Type B pancreatic cell (in vitro differentiated cells): ENCODE results near the gene TMEM63A. TPM values are rescaled to one million over a fixed set of nuclear protein-coding genes. Genes with fewer than 3 reads are reported as not detected.
"Not testable (repeated sequence)": the region's sequence is repeated elsewhere in the genome, so short reads cannot be mapped to it uniquely, and the experiment has no call there.

Source experiments
- DNase-seq: peaks from one replicate; pipeline ENCODE4 v3.0.0; 2021; ENCODE audit warnings: mixed read lengths; ENCODE audit not compliant: unreplicated experiment; ENCODE audit errors: extremely low spot score
- H3K27ac Mint-ChIP-seq: 2 replicates; pipeline ENCODE4 v1.8.0; 2021; ENCODE audit warnings: mild to moderate bottlenecking, mixed read lengths
- H3K27me3 Mint-ChIP-seq: 2 replicates; pipeline ENCODE4 v1.8.0; 2021; ENCODE audit warnings: mixed read lengths
- H3K36me3 Mint-ChIP-seq: 2 replicates; pipeline ENCODE4 v1.8.0; 2021; ENCODE audit warnings: mixed read lengths
- H3K4me1 Mint-ChIP-seq: one replicate; pipeline ENCODE4 v1.8.0; 2021; ENCODE audit warnings: mixed read lengths; ENCODE audit not compliant: unreplicated experiment
- H3K4me3 Mint-ChIP-seq: 2 replicates; pipeline ENCODE4 v1.8.0; 2021; ENCODE audit warnings: mild to moderate bottlenecking, mixed read lengths
- H3K9me3 Mint-ChIP-seq: 2 replicates; pipeline ENCODE4 v1.8.0; 2021; ENCODE audit warnings: mixed read lengths
- CTCF ChIP-seq: fragments of 200-600 bp; sonication (generic); conservative IDR thresholded peaks from 2 replicates; pipeline ENCODE4 v1.5.0; 2021; ENCODE audit warnings: antibody characterized with exemption, mild to moderate bottlenecking
- total RNA-seq: library from RNA; stranded (reverse); gene quantifications from 2 replicates; pipeline ENCODE4 v1.2.1, GENCODE V29; 2021; ENCODE audit warnings: low replicate concordance

Gene TMEM63A
- total RNA-seq, 1 donor from 2014 or later, result 63.3 TPM

- TF ChIP-seq CTCF, result no peak
- no peak overlapping the region for H3K4me3 Mint-ChIP-seq
- no peak for DNase-seq
- H3K36me3 Mint-ChIP-seq, result peaks cover 6% of the 10 kb centered on the region
- H3K9me3 Mint-ChIP-seq, result no peaks in the 10 kb centered on the region
- H3K27ac Mint-ChIP-seq, result no peak overlapping the region
- no peaks in the 10 kb centered on the region for H3K27me3 Mint-ChIP-seq
- peaks cover 9% of the 10 kb centered on the region for H3K4me1 Mint-ChIP-seq
These were observed 39.3 kb downstream of the TMEM63A start for GRCh38 chr1:225842788-225843425.

GRCh38 chr1:225842074-225842473, 40.1 kb downstream of the TMEM63A start:
- Mint-ChIP-seq H3K36me3 (peaks cover 5% of the 10 kb centered on the region), H3K4me1 (peaks cover 8% of the 10 kb centered on the region), H3K27ac (no peak overlapping the region), H3K4me3 (no peak overlapping the region), H3K9me3 (no peaks in the 10 kb centered on the region), H3K27me3 (no peaks in the 10 kb centered on the region)
- DNase-seq, result no peak
- no peak for TF ChIP-seq CTCF

GRCh38 chr1:225840713-225841112, 41.5 kb downstream of the TMEM63A start:
- TF ChIP-seq CTCF, result no peak
- no peaks in the 10 kb centered on the region for H3K9me3 Mint-ChIP-seq
- no peak for DNase-seq
- H3K4me3 Mint-ChIP-seq, result no peak overlapping the region
- H3K27me3 Mint-ChIP-seq, result no peaks in the 10 kb centered on the region
- H3K4me1 Mint-ChIP-seq, result peaks cover 4% of the 10 kb centered on the region
- H3K27ac Mint-ChIP-seq, result no peak overlapping the region
- H3K36me3 Mint-ChIP-seq, result peaks cover 9% of the 10 kb centered on the region

- Mint-ChIP-seq H3K27me3 (no peaks in the 10 kb centered on the region), H3K9me3 (no peaks in the 10 kb centered on the region), H3K4me3 (no peak overlapping the region), H3K36me3 (peaks cover 9% of the 10 kb centered on the region), H3K4me1 (peaks cover 1% of the 10 kb centered on the region), H3K27ac (no peak overlapping the region)
- DNase-seq, result no peak
- TF ChIP-seq CTCF, result no peak
These were observed 42.0 kb downstream of the TMEM63A start for GRCh38 chr1:225840223-225840610.

- Mint-ChIP-seq H3K4me1 (no peaks in the 10 kb centered on the region), H3K27ac (no peak overlapping the region), H3K36me3 (peaks cover 9% of the 10 kb centered on the region), H3K4me3 (no peak overlapping the region), H3K9me3 (no peaks in the 10 kb centered on the region), H3K27me3 (no peaks in the 10 kb centered on the region)
- no peak for DNase-seq
- TF ChIP-seq CTCF, result no peak
These were observed 43.4 kb downstream of the TMEM63A start for GRCh38 chr1:225838793-225839192.

- not testable (repeated sequence) for H3K9me3 Mint-ChIP-seq, H3K4me1 Mint-ChIP-seq, DNase-seq, H3K27me3 Mint-ChIP-seq, H3K4me3 Mint-ChIP-seq
- peak overlapping the region; percentile 6 for H3K27ac Mint-ChIP-seq
- H3K36me3 Mint-ChIP-seq, result peaks cover 15% of the 10 kb centered on the region
These were observed 45.9 kb downstream of the TMEM63A start for GRCh38 chr1:225836296-225836695.
